HepG2 (cell line): Measurements from ENCODE around the gene GTF2A1L. TPM values are rescaled to one million over a fixed set of nuclear protein-coding genes. Genes with fewer than 3 reads are reported as not detected.

Source experiments
- ATAC-seq: fragments of 200-7000 bp; cut with Tn5 transposase; 3 replicates; pipeline ENCODE4 v1.9.1; 2020; ENCODE audit warnings: mild to moderate bottlenecking, moderate library complexity
- BruUV-seq: library from RNA; stranded (reverse); fragments of 400-500 nt; replicated peaks from 2 replicates; lab custom pipeline; 2021; lab: Mats Ljungman, UMichigan
- CTCF ChIA-PET: fragments of 300-600 bp; formaldehyde crosslinking; extraction: SDS; loops from one replicate; lab custom pipeline; 2021; ENCODE audit warnings: low total read pairs, inconsistent platforms, low intra/inter-chr PET ratio; lab: Yijun Ruan, JAX
- POLR2A ChIA-PET: fragments of 350-600 bp; sonication (Branson Sonifier 250); formaldehyde crosslinking; loops from one replicate; lab custom pipeline; 2020; ENCODE audit warnings: antibody characterized with exemption, inconsistent platforms; lab: Yijun Ruan, JAX
- DNase-seq: peaks from one replicate; pipeline ENCODE4 v3.0.0-alpha.2; 2015; ENCODE audit warnings: low spot score
- FAIRE-seq: peaks from 3 replicates; lab custom pipeline; 2011; peaks lifted over from hg19 to GRCh38; lab: Jason Lieb, UNC
- H2AFZ ChIP-seq: one replicate; pipeline ENCODE4 v1.6.1; 2011; ENCODE audit warnings: low read length, inconsistent platforms
- H3K27ac ChIP-seq: fragments of 300-600 bp; 3 replicates; pipeline ENCODE4 v1.8.0; 2011; ENCODE audit warnings: mixed run types, mild to moderate bottlenecking, mixed read lengths, low read length, inconsistent platforms; ENCODE audit not compliant: insufficient read depth; ENCODE audit errors: extremely low read length
- H3K27me3 ChIP-seq, 2 experiments: fragments of 200-600 bp in 1 of 2; 2 replicates in 1 of 2; 3 replicates in 1 of 2; pipeline versions ENCODE4 v1.6.0 to v1.8.0; 2011; ENCODE audit warnings: low read length in 2 of 2, mild to moderate bottlenecking in 2 of 2, moderate library complexity in 2 of 2, inconsistent platforms in 1 of 2; ENCODE audit not compliant: insufficient read depth in 2 of 2, control insufficient read depth in 1 of 2
- H3K36me3 ChIP-seq, 2 experiments: fragments of 200-600 bp in 1 of 2; replicated peaks in 1 of 2; 2 replicates in 1 of 2; 3 replicates in 1 of 2; pipeline versions ENCODE4 v1.5.1 to v1.8.0; 2011; ENCODE audit warnings: low read length in 2 of 2, inconsistent platforms in 1 of 2; ENCODE audit not compliant: insufficient read depth in 2 of 2, control insufficient read depth in 1 of 2
- H3K4me1 ChIP-seq: 2 replicates; pipeline ENCODE4 v1.5.1; 2012; ENCODE audit warnings: low read length, inconsistent platforms; ENCODE audit not compliant: insufficient read depth
- H3K4me2 ChIP-seq: 2 replicates; pipeline ENCODE4 v1.6.0; 2011; ENCODE audit warnings: low read depth, low read length, inconsistent platforms
- H3K4me3 ChIP-seq, 3 experiments: fragments of 200-600 bp in 1 of 3; sonication (generic), shearing (Covaris generic) in 1 of 3; replicated peaks in 1 of 3; 2 replicates each; pipeline ENCODE4 v1.5.1; 2011 to 2016; ENCODE audit warnings: low read length in 3 of 3, inconsistent platforms in 2 of 3, low read depth in 2 of 3, mild to moderate bottlenecking in 2 of 3, control low read depth in 1 of 3, mixed read lengths in 1 of 3; ENCODE audit not compliant: insufficient read depth in 1 of 3
- H3K79me2 ChIP-seq: one replicate; pipeline ENCODE4 v1.6.1; 2011; ENCODE audit warnings: low read length, inconsistent platforms; ENCODE audit not compliant: insufficient read depth
- H3K9ac ChIP-seq: 2 replicates; pipeline ENCODE4 v1.6.0; 2011; ENCODE audit warnings: mild to moderate bottlenecking, low read depth, low read length, inconsistent platforms; ENCODE audit not compliant: insufficient read depth
- H3K9me3 ChIP-seq: 2 replicates; pipeline ENCODE4 v1.5.1; 2012; ENCODE audit warnings: mild to moderate bottlenecking, low read length
- H4K20me1 ChIP-seq: 2 replicates; pipeline ENCODE4 v1.6.0; 2011; ENCODE audit warnings: inconsistent platforms, mild to moderate bottlenecking, low read length, moderate library complexity; ENCODE audit not compliant: insufficient read depth
- ETV5 ChIP-seq: IDR thresholded peaks from 2 replicates; pipeline ENCODE4 v1.6.1; 2018; ENCODE audit warnings: missing biosample characterization, missing genetic modification reagents, inconsistent platforms, borderline replicate concordance
- HOXA3 ChIP-seq: sonication (generic); formaldehyde crosslinking; IDR thresholded peaks from 2 replicates; pipeline ENCODE4 v1.5.0; 2020; ENCODE audit warnings: missing genetic modification reagents
- NFIC ChIP-seq: IDR thresholded peaks from 2 replicates; pipeline ENCODE4 v1.6.1; 2012; ENCODE audit warnings: mild to moderate bottlenecking, low read length, inconsistent platforms
- PHF21A ChIP-seq: sonication (generic); formaldehyde crosslinking; IDR thresholded peaks from 2 replicates; pipeline ENCODE4 v1.5.0; 2020; ENCODE audit warnings: mild to moderate bottlenecking, missing genetic modification reagents
- PRDM10 ChIP-seq: sonication (generic); formaldehyde crosslinking; IDR thresholded peaks from 2 replicates; pipeline ENCODE4 v1.4.0; 2020; ENCODE audit warnings: low read depth, missing genetic modification reagents
- RFX1 ChIP-seq: fragments of 450-650 bp; IDR thresholded peaks from 2 replicates; pipeline ENCODE4 v1.6.1; 2017
- SAFB2 ChIP-seq: sonication (generic); formaldehyde crosslinking; IDR thresholded peaks from 2 replicates; pipeline ENCODE4 v1.5.1; 2020; ENCODE audit warnings: missing genetic modification reagents, low read depth, mild to moderate bottlenecking, borderline replicate concordance
- THAP11 ChIP-seq: IDR thresholded peaks from 2 replicates; pipeline ENCODE4 v1.6.1; 2016; ENCODE audit warnings: missing biosample characterization, missing genetic modification reagents
- USF2 ChIP-seq, 2 experiments: sonication (generic) in 1 of 2; formaldehyde crosslinking in 1 of 2; IDR thresholded peaks; 2 replicates each; pipeline versions ENCODE4 v1.5.1 to v1.6.1; 2011 to 2020; ENCODE audit warnings: borderline replicate concordance in 1 of 2, low read depth in 1 of 2, low read length in 1 of 2, mild to moderate bottlenecking in 1 of 2, missing genetic modification reagents in 1 of 2, moderate library complexity in 1 of 2
- ZFP62 ChIP-seq: sonication (generic); formaldehyde crosslinking; IDR thresholded peaks from 2 replicates; pipeline ENCODE4 v1.4.0; 2020; ENCODE audit warnings: missing genetic modification reagents
- ZFP91 ChIP-seq: sonication (generic); formaldehyde crosslinking; IDR thresholded peaks from 2 replicates; pipeline ENCODE4 v1.9.0; 2022; ENCODE audit warnings: missing genetic modification reagents, mild to moderate bottlenecking, borderline replicate concordance
- WGBS: methylation state at CpG from one replicate; pipeline ENCODE4 v1.1.6; 2017; ENCODE audit warnings: low lambda C conversion rate; 5-methylcytosine and 5-hydroxymethylcytosine counted together
- in situ Hi-C: cut with HindIII; loops from 2 replicates; pipeline ENCODE4 v1.10.0; 2017; ENCODE audit warnings: low pct_unique_long_range_greater_than_20kb; ENCODE audit not compliant: extremely low pct_ligation_motif_present
- intact Hi-C: fragments of 100-400 bp; cut with micrococcal nuclease; formaldehyde crosslinking; loops from one replicate; pipeline ENCODE4 v1.10.0; 2022; ENCODE audit not compliant: unreplicated experiment
- polyA plus RNA-seq, 8 experiments: library from polyadenylated mRNA; depleted of rRNA in 3 of 8; stranded (reverse) in 7 of 8; unstranded in 1 of 8; fragments of >200 nt; fragmentation: Illumina TruSeq in 4 of 8; extraction: Trizol in 4 of 8; gene quantifications; 2 replicates each; pipeline versions ENCODE4 v1.2.1 to v1.2.3, GENCODE V29; 2011 to 2016; ENCODE audit warnings: low read depth in 4 of 8, missing spikeins in 1 of 8, mixed read lengths in 1 of 8; ENCODE audit not compliant: insufficient read depth in 1 of 8
- total RNA-seq, 5 experiments: library from RNA; depleted of rRNA; stranded (reverse); fragments of >200 nt; fragmentation: Illumina TruSeq; extraction: Trizol; gene quantifications; 2 replicates each; pipeline ENCODE4 v1.2.3, GENCODE V29; 2016; ENCODE audit warnings: low read depth in 1 of 5

The GTF2A1L gene
- total and polyA plus RNA-seq, 2 of the 13 experiments (the other 11 are each of a cell fraction or from before 2014, with no cell fraction given) = not detected

- TF ChIP-seq USF2 (IDR thresholded peaks at IDR 0.05; ENCODE audit: low read depth, low read length) = no peak
- no peak for TF ChIP-seq USF2 (CRISPR knock-in tag; IDR thresholded peaks at IDR 0.05; ENCODE audit: borderline replicate concordance)
- no peak for TF ChIP-seq SAFB2 (CRISPR knock-in tag)
- no peak for TF ChIP-seq HOXA3 (CRISPR knock-in tag)
- TF ChIP-seq ETV5 (CRISPR knock-in tag) = no peak
These were observed 93.7 kb downstream of the GTF2A1L start (continued) for GRCh38 chr2:48711343-48711742.

- no peaks in the 10 kb centered on the region for H3K79me2 ChIP-seq
These were observed 94.5 kb downstream of the GTF2A1L start for GRCh38 chr2:48712151-48712550.

More at GRCh38 chr2:48712151-48712550, 94.5 kb downstream of the GTF2A1L start:
- CTCF ChIA-PET = no interaction called here
- peaks cover 0 to 4% of the 10 kb centered on the region in 2 experiments; a peak in 2 of 5 replicates for H3K27me3 ChIP-seq
- no peak overlapping the region for H3K4me3 ChIP-seq
- no peak overlapping the region for H3K4me2 ChIP-seq
- H2AFZ ChIP-seq = no peak overlapping the region
- in situ Hi-C loops = no loop called here
- no peaks in the 10 kb centered on the region for H4K20me1 ChIP-seq
- POLR2A ChIA-PET = no interaction called here
- no peaks in the 10 kb centered on the region for H3K9me3 ChIP-seq
- no peaks in the 10 kb centered on the region for H3K4me1 ChIP-seq
- H3K36me3 ChIP-seq = no peaks in the 10 kb centered on the region
- no peak for DNase-seq
- no peak for ATAC-seq
- H3K27ac ChIP-seq = no peak overlapping the region
- no peak for TF ChIP-seq ZFP62 (CRISPR knock-in tag)
- no peak for TF ChIP-seq PHF21A
- TF ChIP-seq NFIC = no peak
- no peak for TF ChIP-seq PRDM10 (CRISPR knock-in tag)
- TF ChIP-seq RFX1 = no peak
- TF ChIP-seq ZFP91 (CRISPR knock-in tag) = no peak
- TF ChIP-seq THAP11 (CRISPR knock-in tag) = no peak
- no peak overlapping the region for H3K9ac ChIP-seq
- no peak for FAIRE-seq
- intact Hi-C loops = no loop called here
- WGBS = 0% methylated on average over 2 of the region's 2 CpGs
- no TSS peak for BruUV-seq
